GM18951 (cell line): ENCODE measurements around the gene PER3.

Source experiments
- POLR2A ChIP-seq: IDR thresholded peaks from 4 replicates; pipeline ENCODE4 v1.6.1; 2011; ENCODE audit warnings: mild to moderate bottlenecking; ENCODE audit not compliant: insufficient read length, insufficient read depth; ENCODE audit errors: extremely low read depth
- in situ Hi-C: fragments of 300-500 bp; cut with MboI; formaldehyde crosslinking; loops from one replicate; pipeline ENCODE4 v1.12.0; 2022; ENCODE audit warnings: low sequenced_read_pairs, mixed read lengths, inconsistent platforms; ENCODE audit not compliant: unreplicated experiment

PER3 gene

GRCh38 chr1:7878027-7878426 is 93.9 kb downstream of the PER3 start:
- in situ Hi-C loops: no loop called here
- TF ChIP-seq POLR2A: no peak

- no peak for TF ChIP-seq POLR2A
- in situ Hi-C loops: no loop called here
These were observed 95.1 kb downstream of the PER3 start for GRCh38 chr1:7879228-7879627.

GRCh38 chr1:7884757-7885156 is 100.7 kb downstream of the PER3 start:
- no peak for TF ChIP-seq POLR2A
- in situ Hi-C loops: no loop called here

- in situ Hi-C loops: no loop called here
- TF ChIP-seq POLR2A: no peak
These were observed 101.7 kb downstream of the PER3 start for GRCh38 chr1:7885513-7886404.

GRCh38 chr1:7886405-7886745 is 102.3 kb downstream of the PER3 start:
- in situ Hi-C loops: no loop called here
- no peak for TF ChIP-seq POLR2A

- TF ChIP-seq POLR2A: no peak
- in situ Hi-C loops: no loop called here
These were observed 104.4 kb downstream of the PER3 start for GRCh38 chr1:7888248-7889081.

- in situ Hi-C loops: no loop called here
- no peak for TF ChIP-seq POLR2A
These were observed 106.8 kb downstream of the PER3 start for GRCh38 chr1:7890853-7891252.

GRCh38 chr1:7891804-7892203 is 107.7 kb downstream of the PER3 start:
- no peak for TF ChIP-seq POLR2A
- in situ Hi-C loops: no loop called here

DNA sequence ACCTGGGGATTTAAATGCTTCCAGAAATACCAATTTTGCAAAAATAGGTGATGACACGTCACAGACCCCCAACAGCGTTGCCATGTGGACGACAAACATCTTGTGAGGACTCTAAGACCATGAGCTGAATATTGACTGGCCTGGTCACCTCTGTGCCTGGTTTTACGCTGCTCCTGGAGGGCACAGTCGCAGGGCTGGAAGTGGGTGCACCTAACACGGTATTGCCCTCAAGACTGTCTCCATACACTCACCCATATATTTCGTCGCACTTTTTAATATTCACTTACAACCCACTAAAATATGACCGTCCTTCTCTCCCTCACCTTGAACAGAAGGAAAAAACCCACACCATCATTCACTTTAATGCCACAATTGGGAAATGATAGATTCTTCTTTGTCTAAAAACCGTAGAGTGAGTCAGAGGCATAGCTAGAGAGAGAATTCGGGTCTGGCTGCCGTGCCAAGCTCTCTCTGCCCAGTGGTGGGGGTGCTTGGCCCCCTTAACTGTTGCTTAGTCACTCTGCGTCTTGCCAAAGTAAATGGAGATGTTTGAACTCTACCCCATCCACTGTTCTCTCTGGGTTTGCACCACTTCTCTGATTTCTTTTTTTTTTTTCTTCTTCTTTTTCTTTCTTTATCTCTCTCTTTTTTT is 109.6 kb downstream of the PER3 start:
- in situ Hi-C loops: no loop called here
- TF ChIP-seq POLR2A: no peak
